ENCODE measurements around the gene ETV6. TPM values are rescaled to one million over a fixed set of nuclear protein-coding genes. Genes with fewer than 3 reads are reported as not detected.

The ETV6 gene
- total and polyA plus RNA-seq, 9 of the 15 experiments (the other 6 are each of a cell fraction or from before 2014, with no cell fraction given): 0.81 to 12.7 (median 4.1) TPM

DNA sequence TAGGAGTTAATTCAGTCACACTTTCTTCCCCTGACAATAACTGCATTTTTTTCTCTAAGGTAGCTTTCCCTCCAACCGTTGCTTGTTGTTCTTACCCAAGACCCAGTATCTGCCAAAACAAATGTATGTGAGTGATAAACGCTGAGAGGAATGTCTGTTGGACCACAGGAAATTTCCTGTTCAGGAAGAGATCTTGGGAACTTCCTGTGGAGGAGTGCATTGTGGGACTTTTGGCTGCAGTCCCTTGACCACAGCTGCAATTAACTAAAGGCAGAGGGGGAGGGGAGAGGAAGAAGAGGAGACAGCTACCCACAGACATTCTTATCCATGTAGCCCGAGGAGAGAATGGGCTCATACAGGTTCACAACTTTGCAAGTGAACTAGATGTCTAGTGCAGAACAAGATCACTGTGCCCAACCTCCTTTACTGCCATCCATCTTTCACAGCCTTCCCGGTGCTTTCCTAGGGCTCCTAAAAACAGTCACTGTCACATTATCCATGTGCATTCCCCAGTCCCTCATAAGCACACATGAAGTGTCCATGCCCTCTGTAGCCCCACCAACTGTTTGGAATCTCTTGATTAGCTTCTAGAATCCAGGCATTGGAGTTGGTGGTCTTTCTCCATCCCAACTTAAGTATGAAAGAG lies 149.5 kb downstream of the ETV6 start (continued):
- TF ChIP-seq SMAD4 (CRISPR knock-in tag; conservative IDR thresholded peaks at IDR 0.05): peak; percentile 99
- TF ChIP-seq ZNF707 (CRISPR knock-in tag; conservative IDR thresholded peaks at IDR 0.05): no peak
- TF ChIP-seq KDM4B (IDR thresholded peaks at IDR 0.05; ENCODE audit: borderline replicate concordance in 2 of 2, low read depth in 1 of 2): 0 out of 4 replicates have a peak, but pooled peaks of 1 of the 2 experiments have one; percentile 42
- TF ChIP-seq, protein P1, sequence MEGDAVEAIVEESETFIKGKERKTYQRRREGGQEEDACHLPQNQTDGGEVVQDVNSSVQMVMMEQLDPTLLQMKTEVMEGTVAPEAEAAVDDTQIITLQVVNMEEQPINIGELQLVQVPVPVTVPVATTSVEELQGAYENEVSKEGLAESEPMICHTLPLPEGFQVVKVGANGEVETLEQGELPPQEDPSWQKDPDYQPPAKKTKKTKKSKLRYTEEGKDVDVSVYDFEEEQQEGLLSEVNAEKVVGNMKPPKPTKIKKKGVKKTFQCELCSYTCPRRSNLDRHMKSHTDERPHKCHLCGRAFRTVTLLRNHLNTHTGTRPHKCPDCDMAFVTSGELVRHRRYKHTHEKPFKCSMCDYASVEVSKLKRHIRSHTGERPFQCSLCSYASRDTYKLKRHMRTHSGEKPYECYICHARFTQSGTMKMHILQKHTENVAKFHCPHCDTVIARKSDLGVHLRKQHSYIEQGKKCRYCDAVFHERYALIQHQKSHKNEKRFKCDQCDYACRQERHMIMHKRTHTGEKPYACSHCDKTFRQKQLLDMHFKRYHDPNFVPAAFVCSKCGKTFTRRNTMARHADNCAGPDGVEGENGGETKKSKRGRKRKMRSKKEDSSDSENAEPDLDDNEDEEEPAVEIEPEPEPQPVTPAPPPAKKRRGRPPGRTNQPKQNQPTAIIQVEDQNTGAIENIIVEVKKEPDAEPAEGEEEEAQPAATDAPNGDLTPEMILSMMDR (IDR thresholded peaks at IDR 0.05 in 2 of 3, conservative IDR thresholded peaks at IDR 0.05 in 1 of 3; ENCODE audit: insufficient read depth in 2 of 3, low read depth in 1 of 3, low read length in 3 of 3): no peak
- TF ChIP-seq FOXP1 (CRISPR knock-in tag; IDR thresholded peaks at IDR 0.05): no peak
- no peak for TF ChIP-seq ZFP30 (CRISPR knock-in tag; IDR thresholded peaks at IDR 0.05; ENCODE audit: borderline replicate concordance)
- no peak for TF ChIP-seq ZNF140 (CRISPR knock-in tag; IDR thresholded peaks at IDR 0.05)
- no peak for TF ChIP-seq SETDB1 (IDR thresholded peaks at IDR 0.05; ENCODE audit: low read length)
- TF ChIP-seq, protein P2, sequence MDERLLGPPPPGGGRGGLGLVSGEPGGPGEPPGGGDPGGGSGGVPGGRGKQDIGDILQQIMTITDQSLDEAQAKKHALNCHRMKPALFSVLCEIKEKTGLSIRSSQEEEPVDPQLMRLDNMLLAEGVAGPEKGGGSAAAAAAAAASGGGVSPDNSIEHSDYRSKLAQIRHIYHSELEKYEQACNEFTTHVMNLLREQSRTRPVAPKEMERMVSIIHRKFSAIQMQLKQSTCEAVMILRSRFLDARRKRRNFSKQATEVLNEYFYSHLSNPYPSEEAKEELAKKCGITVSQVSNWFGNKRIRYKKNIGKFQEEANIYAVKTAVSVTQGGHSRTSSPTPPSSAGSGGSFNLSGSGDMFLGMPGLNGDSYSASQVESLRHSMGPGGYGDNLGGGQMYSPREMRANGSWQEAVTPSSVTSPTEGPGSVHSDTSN (CRISPR knock-in tag; IDR thresholded peaks at IDR 0.05; ENCODE audit: low read depth): no peak
- TF ChIP-seq, protein P2 (tag; conservative IDR thresholded peaks at IDR 0.05; ENCODE audit: low read depth): no peak
- TF ChIP-seq, protein P3, sequence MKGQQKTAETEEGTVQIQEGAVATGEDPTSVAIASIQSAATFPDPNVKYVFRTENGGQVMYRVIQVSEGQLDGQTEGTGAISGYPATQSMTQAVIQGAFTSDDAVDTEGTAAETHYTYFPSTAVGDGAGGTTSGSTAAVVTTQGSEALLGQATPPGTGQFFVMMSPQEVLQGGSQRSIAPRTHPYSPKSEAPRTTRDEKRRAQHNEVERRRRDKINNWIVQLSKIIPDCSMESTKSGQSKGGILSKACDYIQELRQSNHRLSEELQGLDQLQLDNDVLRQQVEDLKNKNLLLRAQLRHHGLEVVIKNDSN (CRISPR knock-in tag; IDR thresholded peaks at IDR 0.05): no peak
- TF ChIP-seq TRIM25 (IDR thresholded peaks at IDR 0.05; ENCODE audit: borderline replicate concordance): no peak
- TF ChIP-seq RBM15 (IDR thresholded peaks at IDR 0.05; ENCODE audit: insufficient read depth, low read length): no peak
- TF ChIP-seq, protein P4, sequence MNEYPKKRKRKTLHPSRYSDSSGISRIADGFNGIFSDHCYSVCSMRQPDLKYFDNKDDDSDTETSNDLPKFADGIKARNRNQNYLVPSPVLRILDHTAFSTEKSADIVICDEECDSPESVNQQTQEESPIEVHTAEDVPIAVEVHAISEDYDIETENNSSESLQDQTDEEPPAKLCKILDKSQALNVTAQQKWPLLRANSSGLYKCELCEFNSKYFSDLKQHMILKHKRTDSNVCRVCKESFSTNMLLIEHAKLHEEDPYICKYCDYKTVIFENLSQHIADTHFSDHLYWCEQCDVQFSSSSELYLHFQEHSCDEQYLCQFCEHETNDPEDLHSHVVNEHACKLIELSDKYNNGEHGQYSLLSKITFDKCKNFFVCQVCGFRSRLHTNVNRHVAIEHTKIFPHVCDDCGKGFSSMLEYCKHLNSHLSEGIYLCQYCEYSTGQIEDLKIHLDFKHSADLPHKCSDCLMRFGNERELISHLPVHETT (CRISPR knock-in tag; conservative IDR thresholded peaks at IDR 0.05 in 1 of 2, IDR thresholded peaks at IDR 0.05 in 1 of 2): 0 out of 4 replicates have a peak, but pooled peaks of 1 of the 2 experiments have one; percentile 25
- no peak for TF ChIP-seq HLTF (IDR thresholded peaks at IDR 0.05)
- peak; percentile 43; the same call in 1 of the 2 replicates for TF ChIP-seq RUNX1 (IDR thresholded peaks at IDR 0.05; ENCODE audit: low read depth)
- no peak for TF ChIP-seq ZNF24 (IDR thresholded peaks at IDR 0.05)
